HepG2 (cell line): Measurements from ENCODE around the gene TBCD.

ENCODE experiments used
- CBX1 ChIP-seq: IDR thresholded peaks from one replicate; pipeline ENCODE4 v1.6.1; 2016; ENCODE audit warnings: antibody characterized with exemption, low read depth
- TF ChIP-seq, protein P1 (sequence below): sonication (generic); formaldehyde crosslinking; IDR thresholded peaks from 2 replicates; pipeline ENCODE4 v1.4.0; 2020; ENCODE audit warnings: missing genetic modification reagents

DNA sequence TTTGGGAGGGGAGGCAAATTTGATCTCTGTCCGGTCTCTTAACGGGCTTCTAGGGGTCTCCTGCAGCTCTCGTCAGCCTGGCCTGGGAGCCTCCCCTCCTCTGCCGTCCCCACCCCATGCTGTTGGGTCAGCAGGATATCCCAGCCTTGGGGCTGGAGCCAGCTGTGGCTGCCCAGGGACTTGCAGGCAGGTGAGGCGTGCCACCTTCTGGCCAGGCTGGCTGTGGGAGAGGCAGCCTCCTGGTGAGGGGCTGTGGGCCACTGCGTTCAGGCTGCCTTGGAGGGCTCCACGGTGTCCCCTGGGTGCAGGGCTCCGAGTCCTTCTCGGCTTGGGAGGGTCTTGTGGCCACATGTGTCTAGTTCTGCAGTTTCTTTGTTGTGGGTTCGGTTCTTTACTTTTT is 34.6 kb downstream of the TBCD start:
- TF ChIP-seq, protein P1, sequence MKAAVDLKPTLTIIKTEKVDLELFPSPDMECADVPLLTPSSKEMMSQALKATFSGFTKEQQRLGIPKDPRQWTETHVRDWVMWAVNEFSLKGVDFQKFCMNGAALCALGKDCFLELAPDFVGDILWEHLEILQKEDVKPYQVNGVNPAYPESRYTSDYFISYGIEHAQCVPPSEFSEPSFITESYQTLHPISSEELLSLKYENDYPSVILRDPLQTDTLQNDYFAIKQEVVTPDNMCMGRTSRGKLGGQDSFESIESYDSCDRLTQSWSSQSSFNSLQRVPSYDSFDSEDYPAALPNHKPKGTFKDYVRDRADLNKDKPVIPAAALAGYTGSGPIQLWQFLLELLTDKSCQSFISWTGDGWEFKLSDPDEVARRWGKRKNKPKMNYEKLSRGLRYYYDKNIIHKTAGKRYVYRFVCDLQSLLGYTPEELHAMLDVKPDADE (CRISPR knock-in tag) = no peak
- TF ChIP-seq CBX1 = no peak
